ENCODE measurements around the gene CLMP.
"Not testable (repeated sequence)": the region's sequence is repeated elsewhere in the genome, so short reads cannot be mapped to it uniquely, and the experiment has no call there.

CLMP gene

GRCh38 chr11:123216249-123216648 lies 21.2 kb upstream of the CLMP start:
- DNase-seq, result no peak

- DNase-seq, result no peak
These were observed 19.9 kb upstream of the CLMP start for GRCh38 chr11:123214940-123215339.

GRCh38 chr11:123214396-123214795 lies 19.3 kb upstream of the CLMP start:
- DNase-seq, result no peak

- DNase-seq, result no peak
These were observed 18.3 kb upstream of the CLMP start for GRCh38 chr11:123213307-123213771.

GRCh38 chr11:123212406-123212805 lies 17.4 kb upstream of the CLMP start:
- no peak for DNase-seq

- DNase-seq, result no peak
These were observed 16.9 kb upstream of the CLMP start for GRCh38 chr11:123211981-123212380.

GRCh38 chr11:123211149-123211852 lies 16.3 kb upstream of the CLMP start:
- DNase-seq, result no peak

GRCh38 chr11:123209591-123209990 lies 14.5 kb upstream of the CLMP start:
- no peak for DNase-seq

GRCh38 chr11:123206791-123207434 lies 11.9 kb upstream of the CLMP start:
- no peak for DNase-seq

- not testable (repeated sequence) for DNase-seq
These were observed 11.0 kb upstream of the CLMP start for GRCh38 chr11:123206055-123206454.

GRCh38 chr11:123203934-123204333 lies 8.9 kb upstream of the CLMP start:
- no peak for DNase-seq

GRCh38 chr11:123203471-123203870 lies 8.4 kb upstream of the CLMP start:
- no peak for DNase-seq

- no peak for DNase-seq
These were observed 7.4 kb upstream of the CLMP start for GRCh38 chr11:123202155-123203151.

GRCh38 chr11:123200264-123200663 lies 5.2 kb upstream of the CLMP start:
- DNase-seq, result no peak

- no peak for DNase-seq
These were observed 2.7 kb upstream of the CLMP start for GRCh38 chr11:123197711-123198110.

- DNase-seq, result no peak
These were observed 1.1 kb upstream of the CLMP start for GRCh38 chr11:123196060-123196714.

- no peak for DNase-seq
These were observed 486 bp downstream of the CLMP start for GRCh38 chr11:123194337-123195187.

GRCh38 chr11:123193742-123194141 lies 1.3 kb downstream of the CLMP start:
- no peak for DNase-seq

- DNase-seq, result no peak
These were observed 3.1 kb downstream of the CLMP start for GRCh38 chr11:123191939-123192338.

GRCh38 chr11:123190518-123190917 lies 4.5 kb downstream of the CLMP start:
- no peak for DNase-seq

- DNase-seq, result no peak
These were observed 6.4 kb downstream of the CLMP start for GRCh38 chr11:123188508-123189165.
